Panc1 (cell line): Measurements from ENCODE around the gene FFAR1. TPM values are rescaled to one million over a fixed set of nuclear protein-coding genes. Genes with fewer than 3 reads are reported as not detected.

Source experiments
- ATAC-seq: fragments of 200-7000 bp; cut with Tn5 transposase; 2 replicates; pipeline ENCODE4 v1.9.1; 2020; ENCODE audit warnings: mild to moderate bottlenecking, moderate library complexity
- BruUV-seq: library from RNA; stranded (reverse); fragments of 400-500 nt; replicated peaks from 2 replicates; lab custom pipeline; 2021; lab: Mats Ljungman, UMichigan
- CTCF ChIA-PET: fragments of 300-600 bp; sonication (Branson Sonifier 250); formaldehyde crosslinking; loops from one replicate; lab custom pipeline; 2022; ENCODE audit warnings: antibody characterized with exemption; lab: Charles Lee
- POLR2A ChIA-PET: fragments of 300-600 bp; sonication (Branson Sonifier 250); formaldehyde crosslinking; loops from one replicate; lab custom pipeline; 2022; ENCODE audit warnings: antibody characterized with exemption; lab: Charles Lee
- DNase-seq: peaks from one replicate; pipeline ENCODE4 v3.0.0-alpha.2; 2010; ENCODE audit warnings: low read depth, low spot score
- H3K27ac ChIP-seq: 2 replicates; pipeline ENCODE4 v1.5.1; 2011; ENCODE audit warnings: mild to moderate bottlenecking, low read length, inconsistent platforms
- H3K27me3 ChIP-seq: fragments of 200-500 bp; sonication (Bioruptor generic); 2 replicates; pipeline ENCODE4 v1.6.0; 2014; ENCODE audit warnings: low read length, inconsistent platforms; ENCODE audit not compliant: control insufficient read depth, insufficient read depth
- H3K36me3 ChIP-seq: fragments of 200-500 bp; sonication (Bioruptor generic); 2 replicates; pipeline ENCODE4 v1.5.1; 2014; ENCODE audit warnings: inconsistent platforms, mild to moderate bottlenecking, low read length, moderate library complexity; ENCODE audit not compliant: control insufficient read depth, insufficient read depth
- H3K4me1 ChIP-seq: 2 replicates; pipeline ENCODE4 v1.5.1; 2011; ENCODE audit warnings: inconsistent platforms, mild to moderate bottlenecking, low read length, moderate library complexity; ENCODE audit not compliant: control insufficient read depth, insufficient read depth
- H3K4me3 ChIP-seq, 2 experiments: 2 replicates each; pipeline ENCODE4 v1.5.1; 2011 to 2012; ENCODE audit warnings: low read depth in 2 of 2, low read length in 2 of 2, mild to moderate bottlenecking in 2 of 2, inconsistent platforms in 1 of 2, moderate library complexity in 1 of 2
- H3K9me3 ChIP-seq: fragments of 200-500 bp; sonication (Bioruptor generic); 2 replicates; pipeline ENCODE4 v1.5.1; 2014; ENCODE audit warnings: low read depth, mild to moderate bottlenecking, inconsistent platforms, low read length, moderate library complexity; ENCODE audit not compliant: control insufficient read depth, insufficient read depth
- CTCF ChIP-seq: fragments of 450-650 bp; IDR thresholded peaks from 2 replicates; pipeline ENCODE4 v1.5.1; 2017; ENCODE audit warnings: mild to moderate bottlenecking
- POLR2AphosphoS5 ChIP-seq: IDR thresholded peaks from 2 replicates; pipeline ENCODE4 v1.6.1; 2012; ENCODE audit warnings: mild to moderate bottlenecking, low read depth, low read length, moderate library complexity
- REST ChIP-seq, 2 experiments: IDR thresholded peaks; 2 replicates each; pipeline ENCODE4 v1.6.1; 2011 to 2012; ENCODE audit warnings: low read depth in 2 of 2, control low read depth in 1 of 2, low read length in 1 of 2, mild to moderate bottlenecking in 1 of 2, moderate library complexity in 1 of 2; ENCODE audit not compliant: insufficient read depth in 1 of 2
- SIN3A ChIP-seq: IDR thresholded peaks from 2 replicates; pipeline ENCODE4 v1.6.1; 2012; ENCODE audit warnings: low read depth, mild to moderate bottlenecking, low read length, moderate library complexity, borderline replicate concordance; ENCODE audit not compliant: insufficient read depth
- TCF7L2 ChIP-seq: IDR thresholded peaks from 2 replicates; pipeline ENCODE4 v1.6.1; 2011; ENCODE audit warnings: mild to moderate bottlenecking, low read depth, low read length, inconsistent platforms
- in situ Hi-C: cut with HindIII; loops from 2 replicates; pipeline ENCODE4 v1.10.0; 2016; ENCODE audit warnings: low sequenced_read_pairs, low pct_unique_long_range_greater_than_20kb
- intact Hi-C: fragments of 100-400 bp; cut with micrococcal nuclease; formaldehyde crosslinking; loops from one replicate; pipeline ENCODE4 v1.10.0; 2022; ENCODE audit not compliant: unreplicated experiment
- total RNA-seq: library from RNA; stranded (reverse); gene quantifications from one replicate; pipeline ENCODE4 v1.2.1, GENCODE V29; 2021; ENCODE audit not compliant: unreplicated experiment

FFAR1 gene
- total RNA-seq, 1 experiment from 2014 or later = not detected

DNA sequence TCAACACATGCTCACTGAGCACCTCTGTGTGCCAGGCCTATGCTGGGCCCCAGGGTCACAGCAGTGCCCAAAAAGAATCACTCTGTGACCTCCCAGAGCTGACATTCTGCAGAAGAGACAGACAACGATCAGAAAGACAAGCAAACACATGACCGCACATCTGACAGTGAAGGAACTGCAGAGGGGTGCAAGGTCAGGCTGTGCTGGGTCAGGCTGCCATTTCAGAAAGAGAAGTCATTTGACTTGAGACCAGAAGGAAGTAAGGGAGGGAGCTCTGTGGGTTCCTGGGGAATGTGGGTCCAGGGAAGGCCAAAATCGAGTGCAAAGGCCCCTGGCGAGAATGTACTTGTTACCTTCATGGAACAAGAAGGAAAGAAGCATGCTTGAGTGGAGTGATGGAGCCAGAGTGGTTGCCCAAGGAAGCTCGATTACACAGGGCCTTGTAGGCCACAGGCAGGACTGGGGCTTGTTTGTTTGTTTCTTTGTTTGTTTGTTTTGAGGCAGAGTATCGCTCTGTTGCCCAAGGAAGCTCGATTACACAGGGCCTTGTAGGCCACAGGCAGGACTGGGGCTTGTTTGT, 30.1 kb upstream of the FFAR1 start:
- peak; percentile 29; the same call in 1 of the 2 replicates for ATAC-seq
- POLR2A ChIA-PET = no interaction called here
- BruUV-seq = no TSS peak

More for the DNA sequence above, 30.1 kb upstream of the FFAR1 start:
- H3K36me3 ChIP-seq = no peaks in the 10 kb centered on the region
- H3K4me1 ChIP-seq = no peaks in the 10 kb centered on the region; the same call in 1 of the 2 replicates
- H3K4me3 ChIP-seq = no peak overlapping the region
- no peak for DNase-seq
- CTCF ChIA-PET = no interaction called here
- intact Hi-C loops (no loop called here), in situ Hi-C loops (no loop called here)
- TF ChIP-seq POLR2AphosphoS5 = no peak
- no peak for TF ChIP-seq TCF7L2
- no peak for TF ChIP-seq CTCF
- TF ChIP-seq REST (IDR thresholded peaks at IDR 0.05; ENCODE audit: insufficient read depth in 1 of 2, low read depth in 2 of 2, low read length in 1 of 2) = no peak
- no peak for TF ChIP-seq SIN3A
- no peaks in the 10 kb centered on the region for H3K27me3 ChIP-seq
- no peaks in the 10 kb centered on the region for H3K9me3 ChIP-seq
- no peak overlapping the region for H3K27ac ChIP-seq
